ENCODE results near the gene AP5S1. TPM values are rescaled to one million over a fixed set of nuclear protein-coding genes. Genes with fewer than 3 reads are reported as not detected.
A peak's percentile ranks its signal among the peaks of the same experiment; 100 is the strongest.

Gene AP5S1
- total and polyA plus RNA-seq, 2 of the 13 experiments (the other 11 are each of a cell fraction or from before 2014, with no cell fraction given) = 7.9 to 23.2 TPM

- Histone ChIP-seq H3K9me3 (ENCODE audit: low read length) (no peaks in the 10 kb centered on the region), H2AFZ (ENCODE audit: low read length) (no peak overlapping the region), H3K4me1 (ENCODE audit: insufficient read depth, low read length) (peaks cover 6% of the 10 kb centered on the region; the same call in 1 of the 2 replicates), H3K9ac (ENCODE audit: insufficient read depth, low read depth, low read length) (no peak overlapping the region), H3K4me2 (ENCODE audit: low read depth, low read length) (no peak overlapping the region), H3K36me3 (replicated peaks in 1 of 2; ENCODE audit: control insufficient read depth in 1 of 2, insufficient read depth in 2 of 2, low read length in 2 of 2) (peaks cover 60 to 65% of the 10 kb centered on the region in 2 experiments), H3K27ac (ENCODE audit: extremely low read length, insufficient read depth, low read length) (no peak overlapping the region), H3K79me2 (ENCODE audit: insufficient read depth, low read length) (no peaks in the 10 kb centered on the region), H3K27me3 (ENCODE audit: control insufficient read depth in 1 of 2, insufficient read depth in 2 of 2, low read length in 2 of 2) (no peaks in the 10 kb centered on the region), H4K20me1 (ENCODE audit: insufficient read depth, low read length) (no peaks in the 10 kb centered on the region), H3K4me3 (replicated peaks in 1 of 3; ENCODE audit: insufficient read depth in 1 of 3, low read depth in 2 of 3, low read length in 3 of 3) (no peak overlapping the region)
- ATAC-seq (no peak), FAIRE-seq (no peak), DNase-seq (ENCODE audit: low spot score) (no peak)
- TF ChIP-seq, protein P1, sequence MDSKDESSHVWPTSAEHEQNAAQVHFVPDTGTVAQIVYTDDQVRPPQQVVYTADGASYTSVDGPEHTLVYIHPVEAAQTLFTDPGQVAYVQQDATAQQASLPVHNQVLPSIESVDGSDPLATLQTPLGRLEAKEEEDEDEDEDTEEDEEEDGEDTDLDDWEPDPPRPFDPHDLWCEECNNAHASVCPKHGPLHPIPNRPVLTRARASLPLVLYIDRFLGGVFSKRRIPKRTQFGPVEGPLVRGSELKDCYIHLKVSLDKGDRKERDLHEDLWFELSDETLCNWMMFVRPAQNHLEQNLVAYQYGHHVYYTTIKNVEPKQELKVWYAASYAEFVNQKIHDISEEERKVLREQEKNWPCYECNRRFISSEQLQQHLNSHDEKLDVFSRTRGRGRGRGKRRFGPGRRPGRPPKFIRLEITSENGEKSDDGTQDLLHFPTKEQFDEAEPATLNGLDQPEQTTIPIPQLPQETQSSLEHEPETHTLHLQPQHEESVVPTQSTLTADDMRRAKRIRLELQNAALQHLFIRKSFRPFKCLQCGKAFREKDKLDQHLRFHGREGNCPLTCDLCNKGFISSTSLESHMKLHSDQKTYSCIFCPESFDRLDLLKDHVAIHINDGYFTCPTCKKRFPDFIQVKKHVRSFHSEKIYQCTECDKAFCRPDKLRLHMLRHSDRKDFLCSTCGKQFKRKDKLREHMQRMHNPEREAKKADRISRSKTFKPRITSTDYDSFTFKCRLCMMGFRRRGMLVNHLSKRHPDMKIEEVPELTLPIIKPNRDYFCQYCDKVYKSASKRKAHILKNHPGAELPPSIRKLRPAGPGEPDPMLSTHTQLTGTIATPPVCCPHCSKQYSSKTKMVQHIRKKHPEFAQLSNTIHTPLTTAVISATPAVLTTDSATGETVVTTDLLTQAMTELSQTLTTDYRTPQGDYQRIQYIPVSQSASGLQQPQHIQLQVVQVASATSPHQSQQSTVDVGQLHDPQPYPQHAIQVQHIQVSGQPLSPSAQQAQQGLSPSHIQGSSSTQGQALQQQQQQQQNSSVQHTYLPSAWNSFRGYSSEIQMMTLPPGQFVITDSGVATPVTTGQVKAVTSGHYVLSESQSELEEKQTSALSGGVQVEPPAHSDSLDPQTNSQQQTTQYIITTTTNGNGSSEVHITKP (CRISPR knock-in tag; IDR thresholded peaks at IDR 0.05; ENCODE audit: low read depth) = no peak
- TF ChIP-seq POLR2AphosphoS5 (IDR thresholded peaks at IDR 0.05; ENCODE audit: low read depth, low read length) = 0 out of 2 replicates have a peak, but pooled peaks have one; percentile 20
- peak; percentile 5; the same call in 1 of the 2 replicates for TF ChIP-seq RBFOX2 (IDR thresholded peaks at IDR 0.05; ENCODE audit: low read depth, low read length)
- no peak for TF ChIP-seq TIGD3 (CRISPR knock-in tag; IDR thresholded peaks at IDR 0.05; ENCODE audit: borderline replicate concordance)
- intact Hi-C loops (cut with micrococcal nuclease; ENCODE audit: unreplicated experiment) (no loop called here), in situ Hi-C loops (cut with HindIII; ENCODE audit: extremely low pct_ligation_motif_present, low pct_unique_long_range_greater_than_20kb) (no loop called here)
- POLR2A ChIA-PET = no interaction called here
- no TSS peak for BruUV-seq (replicated peaks)
- CTCF ChIA-PET (ENCODE audit: low intra/inter-chr PET ratio, low total read pairs) = no interaction called here
- 98% methylated on average over 7 of the region's 7 CpGs for WGBS (ENCODE audit: low lambda C conversion rate)
These were observed 43.0 kb downstream of the AP5S1 start for GRCh38 chr20:3863317-3863716.

Measured in HepG2 (cell line).